Measurements from ENCODE around the gene CA12. TPM values are rescaled to one million over a fixed set of nuclear protein-coding genes. Genes with fewer than 3 reads are reported as not detected.
"Not testable (repeated sequence)": the region's sequence is repeated elsewhere in the genome, so short reads cannot be mapped to it uniquely, and the experiment has no call there.

CA12 gene
- total RNA-seq, 2 donors from 2014 or later = 0.15 to 1.0 TPM

DNA sequence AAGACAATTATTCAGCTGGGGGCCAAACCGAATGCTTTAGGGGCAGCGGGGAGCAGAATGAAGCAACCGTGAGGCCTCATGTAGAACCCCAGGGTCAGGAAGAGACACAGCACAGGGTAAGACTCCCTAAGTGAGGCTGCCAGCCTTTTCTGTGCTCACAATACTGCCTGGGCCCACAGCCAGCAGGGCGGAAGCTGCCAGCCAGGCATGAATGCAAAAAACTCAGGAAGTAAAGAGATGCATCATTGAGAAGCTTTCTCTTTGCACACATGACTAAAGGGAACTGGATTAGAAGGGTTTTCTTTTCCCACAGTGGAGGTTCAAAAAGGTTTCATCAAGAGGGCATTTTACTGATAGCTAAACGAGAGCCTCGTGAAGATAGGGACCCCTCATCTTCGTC is 33.3 kb downstream of the CA12 start:
- Mint-ChIP-seq H3K4me3 (no peak overlapping the region), H3K4me1 (no peaks in the 10 kb centered on the region), H3K36me3 (ENCODE audit: low read depth) (no peaks in the 10 kb centered on the region), H3K9me3 (no peaks in the 10 kb centered on the region), H3K27me3 (peaks cover 14% of the 10 kb centered on the region), H3K27ac (no peak overlapping the region)
- ATAC-seq (replicated peaks) = no peak

DNA sequence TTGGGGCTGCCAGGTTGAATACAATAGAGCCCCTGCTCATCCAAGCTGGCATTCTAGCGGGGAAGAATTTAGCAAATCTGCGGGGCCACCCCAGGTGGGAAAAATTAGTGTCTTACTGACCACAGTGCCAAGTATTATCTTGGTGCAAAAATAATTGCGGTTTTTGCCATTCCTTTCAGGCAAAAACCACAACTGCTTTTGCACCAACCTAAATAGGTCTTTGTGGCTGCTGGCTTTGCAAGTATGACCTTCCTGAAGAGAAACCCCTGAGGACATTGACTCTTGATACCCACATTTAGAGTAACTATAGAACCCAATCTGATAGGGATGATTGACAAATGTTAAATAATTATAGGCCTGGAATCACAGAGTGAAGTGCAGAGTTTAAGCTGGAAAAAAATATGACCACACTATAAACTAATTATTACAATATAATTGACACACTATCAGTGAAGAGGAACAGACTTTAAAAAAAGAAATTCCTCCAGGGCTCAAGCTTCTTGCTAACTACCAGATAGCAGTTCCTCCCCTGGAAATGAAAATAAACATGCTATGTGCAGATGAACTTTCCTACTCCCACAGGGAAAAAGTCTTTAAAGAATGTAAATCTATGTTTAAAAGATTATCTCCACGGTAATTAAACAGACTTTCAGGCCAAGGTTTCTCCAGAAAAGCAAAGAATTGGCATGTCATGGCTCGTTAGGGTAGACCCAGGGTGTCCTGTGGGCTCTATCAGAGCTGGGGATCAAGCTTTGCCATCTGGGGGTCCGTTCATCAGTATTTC is 34.4 kb downstream of the CA12 start:
- H3K36me3 Mint-ChIP-seq (ENCODE audit: low read depth) = no peaks in the 10 kb centered on the region
- no peak overlapping the region for H3K4me3 Mint-ChIP-seq
- no peaks in the 10 kb centered on the region for H3K9me3 Mint-ChIP-seq
- H3K27ac Mint-ChIP-seq = no peak overlapping the region
- ATAC-seq (replicated peaks) = no peak
- no peaks in the 10 kb centered on the region for H3K4me1 Mint-ChIP-seq
- peaks cover 14% of the 10 kb centered on the region for H3K27me3 Mint-ChIP-seq

DNA sequence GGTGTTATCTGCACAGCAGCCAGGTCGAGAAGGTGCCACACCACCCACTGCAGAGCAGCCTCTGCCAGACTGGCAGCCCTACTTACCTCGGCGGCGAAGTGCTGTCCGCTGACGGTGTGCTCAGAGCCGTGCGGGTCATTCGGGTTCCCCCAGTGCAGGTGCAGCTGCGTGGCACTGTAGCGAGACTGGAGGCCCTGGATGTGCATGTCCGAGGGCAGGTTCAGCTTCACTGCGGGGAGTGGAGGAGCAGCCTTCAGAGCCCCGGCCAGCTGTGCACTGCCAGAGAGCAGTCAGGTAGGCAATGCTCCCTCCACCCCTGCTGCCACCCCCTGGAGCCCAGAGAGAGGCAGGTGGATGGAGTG is 36.3 kb downstream of the CA12 start:
- H3K27me3 Mint-ChIP-seq = peaks cover 14% of the 10 kb centered on the region
- H3K9me3 Mint-ChIP-seq = no peaks in the 10 kb centered on the region
- no peak overlapping the region for H3K27ac Mint-ChIP-seq
- H3K4me3 Mint-ChIP-seq = no peak overlapping the region
- H3K36me3 Mint-ChIP-seq (ENCODE audit: low read depth) = no peaks in the 10 kb centered on the region
- H3K4me1 Mint-ChIP-seq = no peaks in the 10 kb centered on the region
- ATAC-seq (replicated peaks) = no peak

DNA sequence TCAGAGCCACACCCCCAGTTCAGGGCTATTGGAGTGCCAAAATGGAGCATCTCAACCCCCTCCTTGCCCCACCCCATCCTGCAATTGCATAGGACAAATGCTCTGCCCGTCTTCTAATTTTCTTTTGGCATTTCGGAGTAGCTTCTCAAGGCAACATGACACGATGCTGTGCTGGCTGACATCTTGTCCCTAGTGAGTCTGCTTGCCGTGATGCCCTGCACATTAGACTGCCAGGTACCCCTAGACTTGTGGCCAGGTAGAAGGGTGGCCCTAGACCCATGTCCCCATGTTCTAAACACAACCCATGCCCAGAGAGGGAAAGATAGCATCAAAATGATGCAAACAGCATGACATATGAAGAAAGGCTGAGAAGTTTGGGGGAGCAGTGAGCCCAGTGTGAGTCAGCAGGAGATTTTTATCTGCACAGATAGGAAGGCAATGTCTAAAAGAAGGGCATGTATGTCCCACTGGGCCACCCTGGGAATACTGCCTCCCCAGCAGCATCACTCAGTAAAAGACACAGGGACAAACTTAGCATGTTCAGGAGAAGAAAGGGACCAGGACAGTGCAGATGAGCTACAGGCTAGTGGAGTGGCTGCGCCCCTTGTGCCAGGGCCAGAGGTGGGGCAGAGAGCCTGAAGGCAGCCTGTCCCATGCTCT is 36.8 kb downstream of the CA12 start:
- Mint-ChIP-seq H3K27me3 (peaks cover 14% of the 10 kb centered on the region), H3K4me3 (no peak overlapping the region), H3K9me3 (no peaks in the 10 kb centered on the region), H3K4me1 (no peaks in the 10 kb centered on the region), H3K27ac (no peak overlapping the region), H3K36me3 (ENCODE audit: low read depth) (no peaks in the 10 kb centered on the region)
- no peak for ATAC-seq (replicated peaks)

DNA sequence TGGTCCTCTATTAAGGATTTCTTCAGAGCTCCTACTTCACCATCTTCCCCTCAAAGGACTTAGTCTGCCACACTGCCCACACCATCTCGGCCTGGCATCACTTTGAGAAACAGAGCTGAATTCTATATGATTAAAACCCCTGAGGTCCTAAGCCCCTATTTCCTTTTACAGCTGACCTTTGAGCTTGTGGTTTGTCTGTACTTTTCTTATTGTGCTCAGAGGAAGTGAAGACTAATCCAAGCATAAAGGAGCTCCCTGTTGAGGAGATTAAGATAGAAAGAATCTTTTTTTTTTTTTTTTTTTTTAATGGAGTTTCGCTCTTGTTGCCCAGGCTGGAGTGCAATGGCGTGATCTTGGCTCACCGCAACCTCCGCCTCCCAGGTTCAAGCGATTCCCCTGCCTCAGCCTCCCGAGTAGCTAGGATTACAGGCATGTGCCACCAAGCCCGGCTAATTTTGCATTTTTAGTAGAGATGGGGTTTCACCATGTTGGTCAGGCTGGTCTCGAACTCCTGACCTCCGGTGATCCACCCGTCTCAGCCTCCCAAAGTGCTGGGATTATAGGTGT is 38.6 kb downstream of the CA12 start:
- peaks cover 14% of the 10 kb centered on the region for H3K27me3 Mint-ChIP-seq
- not testable (repeated sequence) for H3K4me1 Mint-ChIP-seq; H3K36me3 Mint-ChIP-seq (ENCODE audit: low read depth); H3K27ac Mint-ChIP-seq; ATAC-seq (replicated peaks); H3K9me3 Mint-ChIP-seq; H3K4me3 Mint-ChIP-seq

DNA sequence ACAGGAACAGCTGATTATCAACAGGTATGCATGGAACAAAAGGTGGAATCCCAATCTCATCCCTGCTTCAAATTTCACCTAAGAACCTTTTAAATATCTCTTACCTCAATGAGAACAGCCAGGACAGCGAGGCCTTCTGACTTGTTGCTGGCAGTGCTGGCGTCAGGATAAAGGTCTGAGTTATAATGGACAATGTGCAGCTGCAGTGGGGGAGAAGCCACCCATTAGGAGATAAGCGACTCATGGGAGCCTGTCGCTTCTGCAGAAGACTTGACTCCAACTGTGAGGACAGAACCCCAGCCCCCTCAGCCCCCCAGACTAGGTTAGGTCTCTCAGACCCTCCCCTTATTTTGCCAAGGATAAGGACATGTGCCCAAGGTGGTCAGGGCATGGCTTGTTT is 39.7 kb downstream of the CA12 start:
- peaks cover 17% of the 10 kb centered on the region for H3K27me3 Mint-ChIP-seq
- H3K4me3 Mint-ChIP-seq = no peak overlapping the region
- H3K9me3 Mint-ChIP-seq = no peaks in the 10 kb centered on the region
- H3K36me3 Mint-ChIP-seq (ENCODE audit: low read depth) = no peaks in the 10 kb centered on the region
- no peaks in the 10 kb centered on the region for H3K4me1 Mint-ChIP-seq
- no peak for ATAC-seq (replicated peaks)
- no peak overlapping the region for H3K27ac Mint-ChIP-seq

DNA sequence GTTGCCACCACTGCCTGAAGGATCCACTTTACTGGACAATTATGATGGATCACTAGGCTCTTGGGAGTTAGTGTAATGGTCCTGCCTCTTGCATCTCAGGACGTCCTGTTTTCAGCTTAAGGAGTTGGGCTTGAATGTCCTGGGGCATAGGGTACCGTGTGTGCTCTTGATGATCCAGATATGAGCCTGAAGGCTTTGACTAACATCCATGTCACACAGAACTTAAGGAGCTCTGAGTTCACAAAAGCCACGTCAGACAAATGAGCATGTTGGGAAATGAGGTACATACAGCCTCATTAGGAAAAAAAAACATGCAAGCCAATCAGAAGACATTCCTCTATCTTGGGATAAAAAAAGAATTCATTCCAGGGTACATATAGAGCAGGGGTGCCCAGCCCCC is 40.8 kb downstream of the CA12 start:
- ATAC-seq (replicated peaks) = no peak
- Mint-ChIP-seq H3K36me3 (ENCODE audit: low read depth) (no peaks in the 10 kb centered on the region), H3K4me1 (no peaks in the 10 kb centered on the region), H3K27ac (no peak overlapping the region), H3K9me3 (no peaks in the 10 kb centered on the region), H3K4me3 (no peak overlapping the region), H3K27me3 (peaks cover 17% of the 10 kb centered on the region)

DNA sequence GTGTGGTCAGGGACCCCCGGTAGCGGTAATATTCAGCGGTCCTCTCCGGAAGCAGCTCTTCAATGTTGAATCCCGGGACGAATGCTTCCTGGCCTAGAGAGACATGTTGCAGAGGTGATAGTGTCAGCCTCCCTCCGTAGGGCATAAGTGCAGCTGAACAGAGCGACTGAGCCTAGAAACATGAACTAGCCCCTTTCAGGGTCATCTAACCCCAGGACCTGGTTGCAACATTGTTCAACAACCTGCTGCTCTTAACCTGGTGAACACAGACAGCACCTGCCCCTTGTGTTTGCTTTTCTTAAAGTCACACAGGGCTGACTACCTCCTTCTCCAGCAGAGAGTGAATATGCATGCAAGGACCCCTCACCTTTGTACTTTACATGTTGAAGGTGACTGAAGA is 41.3 kb downstream of the CA12 start:
- ATAC-seq (replicated peaks) = no peak

DNA sequence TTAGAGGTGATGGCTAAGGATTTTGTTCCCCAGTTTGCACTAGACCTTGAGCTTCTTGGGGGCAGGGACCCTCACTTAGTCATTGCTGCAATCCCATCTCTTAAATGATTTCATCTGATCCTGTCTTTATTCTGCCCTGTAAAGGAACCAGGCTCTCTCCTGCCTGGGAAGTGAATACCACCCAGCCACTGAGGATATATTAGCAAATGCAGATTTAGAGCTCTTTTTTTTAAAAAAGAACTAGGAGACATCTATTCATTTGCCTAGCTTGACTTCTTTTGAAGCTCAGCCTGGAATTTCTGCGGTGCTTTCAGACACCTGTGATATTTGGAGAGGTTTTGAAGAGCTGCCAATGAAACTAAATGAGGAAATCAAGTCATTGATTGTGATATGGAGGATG is 41.8 kb downstream of the CA12 start:
- no peak for ATAC-seq (replicated peaks)
- Mint-ChIP-seq H3K9me3 (no peaks in the 10 kb centered on the region), H3K36me3 (ENCODE audit: low read depth) (no peaks in the 10 kb centered on the region), H3K4me1 (no peaks in the 10 kb centered on the region), H3K4me3 (no peak overlapping the region), H3K27me3 (peaks cover 14% of the 10 kb centered on the region), H3K27ac (no peak overlapping the region)

More for the DNA sequence above, 41.3 kb downstream of the CA12 start:
- no peak overlapping the region for H3K4me3 Mint-ChIP-seq
- no peak overlapping the region for H3K27ac Mint-ChIP-seq
- no peaks in the 10 kb centered on the region for H3K9me3 Mint-ChIP-seq
- no peaks in the 10 kb centered on the region for H3K4me1 Mint-ChIP-seq
- H3K27me3 Mint-ChIP-seq = peaks cover 17% of the 10 kb centered on the region
- no peaks in the 10 kb centered on the region for H3K36me3 Mint-ChIP-seq (ENCODE audit: low read depth)

DNA sequence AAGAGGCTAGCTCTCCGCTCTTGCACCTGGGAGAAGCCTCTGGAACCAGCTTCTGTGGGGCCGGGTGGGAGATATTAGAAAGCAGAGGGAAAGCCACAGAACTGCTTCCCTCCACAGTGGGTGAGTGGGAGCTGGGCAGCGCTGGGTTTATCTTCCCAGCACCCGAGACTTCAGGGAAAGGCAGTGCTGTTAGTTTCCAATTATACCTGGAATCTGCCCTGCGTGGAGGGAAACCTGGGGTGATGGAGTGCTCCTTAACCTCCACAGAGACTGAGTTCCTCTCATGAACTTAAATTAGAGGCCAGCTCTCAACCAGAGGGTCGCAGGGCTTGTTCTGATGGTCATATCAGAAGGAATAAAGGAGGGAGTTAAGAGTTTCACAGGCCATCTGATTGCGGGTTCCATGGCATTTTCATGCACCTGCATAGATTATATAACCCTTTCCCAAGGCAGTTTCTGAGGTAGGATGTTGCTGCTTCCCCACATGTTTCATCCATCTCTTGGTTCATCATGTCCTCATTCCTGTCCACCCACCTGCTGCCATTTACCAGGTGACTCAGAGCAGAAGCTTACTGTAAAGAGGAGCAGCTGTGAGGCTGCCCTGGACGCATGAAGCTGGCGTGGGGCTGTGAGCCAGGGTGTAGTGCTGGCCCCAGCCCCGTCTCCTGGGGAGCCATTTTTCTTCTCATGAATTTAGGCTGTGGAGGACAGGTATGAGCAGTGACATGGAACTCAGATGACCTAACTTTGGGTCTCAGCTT is 42.5 kb downstream of the CA12 start:
- H3K27me3 Mint-ChIP-seq = peaks cover 11% of the 10 kb centered on the region
- H3K4me1 Mint-ChIP-seq = no peaks in the 10 kb centered on the region
- no peak overlapping the region for H3K27ac Mint-ChIP-seq

DNA sequence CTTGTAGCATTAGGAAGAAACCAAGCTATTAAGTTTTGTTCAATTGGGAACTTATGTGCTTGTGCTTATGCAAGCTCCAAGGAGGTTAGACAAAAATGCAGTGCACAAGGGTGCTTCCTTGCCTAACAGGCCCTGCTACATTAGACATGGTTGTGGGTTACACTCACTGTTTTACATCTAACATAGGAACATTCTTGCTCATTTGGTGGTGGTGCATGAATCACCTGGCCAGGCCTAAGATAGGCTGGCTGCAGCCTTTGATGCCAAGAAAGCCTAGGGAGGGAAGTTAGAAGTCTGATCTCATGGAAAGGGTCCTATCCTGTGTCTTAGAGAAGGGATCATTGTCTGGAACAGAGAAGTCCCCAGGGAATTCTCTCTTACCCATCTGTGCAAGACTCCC is 43.5 kb downstream of the CA12 start:
- H3K27ac Mint-ChIP-seq = no peak overlapping the region
- no peak overlapping the region for H3K4me3 Mint-ChIP-seq
- peaks cover 3% of the 10 kb centered on the region for H3K27me3 Mint-ChIP-seq
- ATAC-seq (replicated peaks) = peak; percentile 63
- no peaks in the 10 kb centered on the region for H3K9me3 Mint-ChIP-seq
- no peaks in the 10 kb centered on the region for H3K36me3 Mint-ChIP-seq (ENCODE audit: low read depth)
- H3K4me1 Mint-ChIP-seq = no peaks in the 10 kb centered on the region

More for the DNA sequence above, 42.5 kb downstream of the CA12 start:
- no peaks in the 10 kb centered on the region for H3K36me3 Mint-ChIP-seq (ENCODE audit: low read depth)
- no peaks in the 10 kb centered on the region for H3K9me3 Mint-ChIP-seq
- H3K4me3 Mint-ChIP-seq = no peak overlapping the region
- peak; percentile 56 for ATAC-seq (replicated peaks)

DNA sequence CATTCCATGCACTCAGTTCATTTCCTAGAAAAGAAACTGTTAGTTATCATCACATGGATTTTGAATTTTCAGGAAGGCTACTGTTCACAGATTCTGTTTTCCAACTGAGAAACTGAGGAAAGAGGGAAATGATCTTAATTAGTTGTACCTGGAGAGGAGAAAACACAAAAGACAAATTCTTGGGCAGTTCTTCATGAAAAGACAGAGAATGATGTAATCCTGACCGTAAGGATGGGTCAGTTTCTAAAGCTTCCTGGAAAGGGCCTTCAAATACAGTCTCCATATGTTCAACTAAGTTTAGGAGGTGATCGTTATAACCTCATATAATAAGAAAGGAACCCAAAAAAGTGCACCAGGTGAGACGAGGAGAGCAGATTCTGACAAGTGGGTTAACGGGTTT is 44.6 kb downstream of the CA12 start:
- no peaks in the 10 kb centered on the region for H3K36me3 Mint-ChIP-seq (ENCODE audit: low read depth)
- H3K4me1 Mint-ChIP-seq = no peaks in the 10 kb centered on the region
- no peak overlapping the region for H3K4me3 Mint-ChIP-seq
- no peaks in the 10 kb centered on the region for H3K9me3 Mint-ChIP-seq
- no peak overlapping the region for H3K27ac Mint-ChIP-seq
- no peak for ATAC-seq (replicated peaks)
- H3K27me3 Mint-ChIP-seq = peaks cover 7% of the 10 kb centered on the region

DNA sequence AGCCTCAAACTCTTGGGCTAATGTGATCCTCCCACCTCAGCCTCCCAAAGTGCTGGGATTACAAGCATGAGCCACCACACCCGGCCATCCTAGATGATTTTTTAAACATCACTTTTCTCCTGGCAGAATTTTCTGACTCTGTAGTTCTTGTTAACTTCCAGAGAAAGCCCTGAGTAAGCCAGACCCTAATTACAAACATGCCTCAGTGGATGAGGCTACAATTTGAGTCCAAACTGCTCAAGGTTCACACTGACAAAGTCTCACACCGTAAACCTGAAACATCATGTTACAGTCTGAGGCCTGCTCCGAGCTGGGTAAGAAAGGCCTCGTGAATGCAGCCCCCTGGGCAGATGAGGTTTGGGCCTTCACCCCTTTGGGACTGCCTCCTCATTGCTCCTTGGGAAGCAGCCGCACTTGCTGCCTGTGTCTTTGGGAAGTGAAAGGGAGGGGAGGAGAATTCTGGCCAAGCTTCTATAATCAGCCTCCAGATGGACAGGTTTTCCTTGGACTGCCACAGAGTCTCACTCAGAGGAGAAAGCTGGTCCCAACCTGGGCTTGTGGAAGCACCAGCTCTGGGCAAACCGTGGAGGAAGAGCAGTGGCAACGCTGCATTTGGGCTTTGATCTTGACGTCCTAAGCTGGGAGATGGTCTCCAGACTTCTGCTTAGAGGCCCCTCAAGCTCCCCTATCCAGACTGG is 46.0 kb downstream of the CA12 start:
- Mint-ChIP-seq H3K27me3 (peaks cover 7% of the 10 kb centered on the region), H3K9me3 (no peaks in the 10 kb centered on the region), H3K4me3 (no peak overlapping the region), H3K4me1 (no peaks in the 10 kb centered on the region), H3K27ac (no peak overlapping the region), H3K36me3 (ENCODE audit: low read depth) (no peaks in the 10 kb centered on the region)
- no peak for ATAC-seq (replicated peaks)

DNA sequence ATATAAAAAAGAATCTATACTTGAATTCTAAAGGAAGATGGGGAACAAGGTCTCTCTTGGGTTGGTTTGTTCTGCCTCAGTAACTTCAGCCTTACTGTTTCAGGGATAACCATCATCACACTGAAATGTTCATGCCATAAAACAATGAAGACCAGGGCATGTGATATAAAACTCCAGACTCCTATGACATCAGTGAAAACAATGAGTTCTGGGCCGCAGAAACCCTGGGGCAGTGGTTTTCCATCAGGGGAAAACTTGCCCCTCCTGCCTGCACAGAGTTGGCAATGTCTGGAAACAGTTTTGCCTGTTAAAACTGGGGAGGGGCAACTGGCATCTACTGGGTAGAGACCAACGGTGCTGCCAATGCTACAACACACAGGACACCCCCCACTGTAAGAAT is 46.8 kb downstream of the CA12 start:
- Mint-ChIP-seq H3K9me3 (no peaks in the 10 kb centered on the region), H3K4me3 (no peak overlapping the region)
- no peak for ATAC-seq (replicated peaks)

More for the DNA sequence above, 46.8 kb downstream of the CA12 start:
- Mint-ChIP-seq H3K27ac (no peak overlapping the region), H3K27me3 (peaks cover 7% of the 10 kb centered on the region), H3K36me3 (ENCODE audit: low read depth) (no peaks in the 10 kb centered on the region), H3K4me1 (no peaks in the 10 kb centered on the region)
